SK-MEL-5 (cell line): ENCODE data around the gene CACNA1B. TPM values are rescaled to one million over a fixed set of nuclear protein-coding genes. Genes with fewer than 3 reads are reported as not detected.

ENCODE experiments used
- DNase-seq: peaks from one replicate; pipeline ENCODE4 v3.0.0-alpha.2; 2016; ENCODE audit warnings: low read depth, low spot score
- in situ Hi-C: cut with HindIII; loops from 2 replicates; pipeline ENCODE4 v1.10.0; 2016; ENCODE audit warnings: low sequenced_read_pairs, high pct_unique_total_duplicates, low pct_unique_long_range_greater_than_20kb
- total RNA-seq: library from RNA; depleted of rRNA; stranded (reverse); fragments of >200 nt; shearing (Covaris generic); gene quantifications from 2 replicates; pipeline ENCODE4 v1.2.3, GENCODE V29; 2014

Gene CACNA1B
- total RNA-seq, 1 experiment from 2014 or later, result 0.11 TPM

- in situ Hi-C loops, result no loop called here
- DNase-seq, result no peak
These were observed 184.6 kb downstream of the CACNA1B start for GRCh38 chr9:138062196-138062595.

- DNase-seq, result no peak
- in situ Hi-C loops, result no loop called here
These were observed 185.5 kb downstream of the CACNA1B start for GRCh38 chr9:138063033-138063432.

GRCh38 chr9:138063785-138064184 is 186.2 kb downstream of the CACNA1B start:
- no peak for DNase-seq
- in situ Hi-C loops, result no loop called here

- DNase-seq, result no peak
- in situ Hi-C loops, result no loop called here
These were observed 187.0 kb downstream of the CACNA1B start for GRCh38 chr9:138064547-138064946.

GRCh38 chr9:138065287-138065686 is 187.7 kb downstream of the CACNA1B start:
- in situ Hi-C loops, result no loop called here
- no peak for DNase-seq

GRCh38 chr9:138066049-138066448 is 188.5 kb downstream of the CACNA1B start:
- DNase-seq, result peak; percentile 8

GRCh38 chr9:138067613-138068367 is 190.2 kb downstream of the CACNA1B start:
- in situ Hi-C loops, result no loop called here
- DNase-seq, result no peak

More at GRCh38 chr9:138066049-138066448, 188.5 kb downstream of the CACNA1B start:
- in situ Hi-C loops, result no loop called here

- DNase-seq, result no peak
- in situ Hi-C loops, result no loop called here
These were observed 191.0 kb downstream of the CACNA1B start for GRCh38 chr9:138068601-138069035.

- no peak for DNase-seq
- in situ Hi-C loops, result no loop called here
These were observed 192.3 kb downstream of the CACNA1B start for GRCh38 chr9:138069731-138070456.

- in situ Hi-C loops, result no loop called here
- DNase-seq, result no peak
These were observed 193.2 kb downstream of the CACNA1B start for GRCh38 chr9:138070815-138071214.

GRCh38 chr9:138071292-138071691 is 193.7 kb downstream of the CACNA1B start:
- DNase-seq, result no peak
- in situ Hi-C loops, result no loop called here

- DNase-seq, result no peak
- in situ Hi-C loops, result no loop called here
These were observed 194.1 kb downstream of the CACNA1B start for GRCh38 chr9:138071731-138072130.

GRCh38 chr9:138072161-138072842 is 194.7 kb downstream of the CACNA1B start:
- no peak for DNase-seq
- in situ Hi-C loops, result no loop called here

GRCh38 chr9:138072897-138073296 is 195.3 kb downstream of the CACNA1B start:
- in situ Hi-C loops, result no loop called here
- no peak for DNase-seq

GRCh38 chr9:138073408-138073807 is 195.8 kb downstream of the CACNA1B start:
- in situ Hi-C loops, result no loop called here
- DNase-seq, result no peak

GRCh38 chr9:138073808-138074207 is 196.2 kb downstream of the CACNA1B start:
- DNase-seq, result no peak
- in situ Hi-C loops, result no loop called here

GRCh38 chr9:138074516-138074915 is 196.9 kb downstream of the CACNA1B start:
- in situ Hi-C loops, result no loop called here
- no peak for DNase-seq

GRCh38 chr9:138075496-138075895 is 197.9 kb downstream of the CACNA1B start:
- in situ Hi-C loops, result no loop called here
- no peak for DNase-seq
